Measurements from ENCODE around the gene FGD3. TPM values are rescaled to one million over a fixed set of nuclear protein-coding genes. Genes with fewer than 3 reads are reported as not detected.

Gene FGD3
- total and polyA plus RNA-seq, 9 of the 15 experiments (the other 6 are each of a cell fraction or from before 2014, with no cell fraction given): 0.07 to 1.3 (median 0.29) TPM

DNA sequence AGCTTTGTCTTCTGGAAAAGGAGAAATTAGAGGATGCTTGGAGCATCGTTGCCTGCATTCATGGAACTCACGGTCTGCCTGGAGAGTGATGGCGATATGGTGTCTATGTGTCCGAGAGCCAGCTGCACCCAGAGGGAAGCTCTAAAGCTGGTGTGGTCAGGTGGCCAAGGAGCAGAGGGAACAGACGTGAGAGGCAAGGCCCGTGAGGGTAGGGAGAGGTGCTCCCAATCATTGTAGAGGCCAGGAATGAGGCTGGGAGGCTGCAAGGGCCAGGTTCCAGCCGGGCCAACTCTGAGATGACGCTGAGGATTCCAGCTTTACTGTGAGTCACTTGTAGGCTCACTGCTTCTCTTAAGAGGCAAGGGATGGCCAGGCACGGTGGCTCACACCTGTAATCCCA lies 7.6 kb downstream of the FGD3 start (continued):
- TF ChIP-seq ARID3B (CRISPR knock-in tag; IDR thresholded peaks at IDR 0.05; ENCODE audit: borderline replicate concordance) (no peak), ETV6 (IDR thresholded peaks at IDR 0.05; ENCODE audit: borderline replicate concordance in 1 of 2, low read depth in 2 of 2, low read length in 1 of 2) (no peak), ETV6 (CRISPR knock-in tag; IDR thresholded peaks at IDR 0.05; ENCODE audit: borderline replicate concordance) (no peak), HNRNPL (IDR thresholded peaks at IDR 0.05; ENCODE audit: low read depth, low read length) (no peak), POLR3A (IDR thresholded peaks at IDR 0.05; ENCODE audit: borderline replicate concordance, extremely low read depth, insufficient read depth, insufficient read length) (no peak), ZNF707 (CRISPR knock-in tag; conservative IDR thresholded peaks at IDR 0.05) (no peak), ZBED1 (IDR thresholded peaks at IDR 0.05) (no peak), FOXA3 (CRISPR knock-in tag; conservative IDR thresholded peaks at IDR 0.05 in 1 of 2, IDR thresholded peaks at IDR 0.05 in 1 of 2) (no peak), CTBP1 (IDR thresholded peaks at IDR 0.05; ENCODE audit: borderline replicate concordance) (no peak), ZNF609 (CRISPR knock-in tag; IDR thresholded peaks at IDR 0.05; ENCODE audit: borderline replicate concordance) (no peak), NFRKB (IDR thresholded peaks at IDR 0.05; ENCODE audit: low read depth) (no peak), GATAD2B (IDR thresholded peaks at IDR 0.05; ENCODE audit: borderline replicate concordance) (no peak)
- TF ChIP-seq, protein P1, sequence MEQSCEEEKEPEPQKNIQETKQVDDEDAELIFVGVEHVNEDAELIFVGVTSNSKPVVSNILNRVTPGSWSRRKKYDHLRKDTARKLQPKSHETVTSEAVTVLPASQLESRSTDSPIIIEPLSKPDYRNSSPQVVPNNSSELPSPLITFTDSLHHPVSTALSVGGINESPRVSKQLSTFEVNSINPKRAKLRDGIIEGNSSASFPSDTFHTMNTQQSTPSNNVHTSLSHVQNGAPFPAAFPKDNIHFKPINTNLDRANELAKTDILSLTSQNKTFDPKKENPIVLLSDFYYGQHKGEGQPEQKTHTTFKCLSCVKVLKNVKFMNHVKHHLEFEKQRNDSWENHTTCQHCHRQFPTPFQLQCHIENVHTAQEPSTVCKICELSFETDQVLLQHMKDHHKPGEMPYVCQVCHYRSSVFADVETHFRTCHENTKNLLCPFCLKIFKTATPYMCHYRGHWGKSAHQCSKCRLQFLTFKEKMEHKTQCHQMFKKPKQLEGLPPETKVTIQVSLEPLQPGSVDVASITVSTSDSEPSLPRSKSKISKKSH (CRISPR knock-in tag; IDR thresholded peaks at IDR 0.05): no peak

Measured in K562 (cell line).